Fibroblast of mammary gland (primary cell): ENCODE results near the gene OLR1.
"Not testable (repeated sequence)": the region's sequence is repeated elsewhere in the genome, so short reads cannot be mapped to it uniquely, and the experiment has no call there.

Experiments used
- DNase-seq: peaks from one replicate; pipeline ENCODE4 v3.0.0-alpha.2; 2010; ENCODE audit warnings: low read depth
- H3K4me3 ChIP-seq: 2 replicates; pipeline ENCODE4 v1.5.1; 2011; ENCODE audit warnings: low read depth, mild to moderate bottlenecking, low read length, moderate library complexity; ENCODE audit not compliant: control insufficient read depth
- TF ChIP-seq, protein P1 (sequence below): conservative IDR thresholded peaks from 2 replicates; pipeline ENCODE4 v1.5.1; 2011; ENCODE audit warnings: low read depth, low read length, inconsistent platforms; ENCODE audit not compliant: control insufficient read depth, insufficient read depth

OLR1 gene

DNA sequence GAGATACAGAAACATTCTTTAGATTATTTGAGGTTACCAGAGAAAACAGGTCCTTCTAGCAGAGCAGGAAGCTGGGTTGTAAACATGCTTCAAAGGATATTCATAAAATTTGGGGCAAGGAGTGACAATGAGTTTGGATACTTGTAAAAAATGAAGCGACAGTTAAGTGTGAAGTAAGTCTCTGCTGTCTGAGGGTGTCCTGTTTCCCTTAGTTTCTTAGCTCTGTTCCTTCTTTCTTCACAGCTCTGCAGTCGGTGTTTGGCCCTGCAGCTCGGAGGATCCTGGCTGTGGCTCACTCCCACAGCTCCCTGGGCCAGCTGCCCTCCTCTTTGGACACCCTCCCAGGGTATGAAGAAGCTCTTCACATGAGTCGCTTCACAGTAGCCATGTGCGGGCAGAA, 17.7 kb upstream of the OLR1 start:
- no peak overlapping the region for H3K4me3 ChIP-seq
- DNase-seq = peak; percentile 16
- TF ChIP-seq, protein P1, sequence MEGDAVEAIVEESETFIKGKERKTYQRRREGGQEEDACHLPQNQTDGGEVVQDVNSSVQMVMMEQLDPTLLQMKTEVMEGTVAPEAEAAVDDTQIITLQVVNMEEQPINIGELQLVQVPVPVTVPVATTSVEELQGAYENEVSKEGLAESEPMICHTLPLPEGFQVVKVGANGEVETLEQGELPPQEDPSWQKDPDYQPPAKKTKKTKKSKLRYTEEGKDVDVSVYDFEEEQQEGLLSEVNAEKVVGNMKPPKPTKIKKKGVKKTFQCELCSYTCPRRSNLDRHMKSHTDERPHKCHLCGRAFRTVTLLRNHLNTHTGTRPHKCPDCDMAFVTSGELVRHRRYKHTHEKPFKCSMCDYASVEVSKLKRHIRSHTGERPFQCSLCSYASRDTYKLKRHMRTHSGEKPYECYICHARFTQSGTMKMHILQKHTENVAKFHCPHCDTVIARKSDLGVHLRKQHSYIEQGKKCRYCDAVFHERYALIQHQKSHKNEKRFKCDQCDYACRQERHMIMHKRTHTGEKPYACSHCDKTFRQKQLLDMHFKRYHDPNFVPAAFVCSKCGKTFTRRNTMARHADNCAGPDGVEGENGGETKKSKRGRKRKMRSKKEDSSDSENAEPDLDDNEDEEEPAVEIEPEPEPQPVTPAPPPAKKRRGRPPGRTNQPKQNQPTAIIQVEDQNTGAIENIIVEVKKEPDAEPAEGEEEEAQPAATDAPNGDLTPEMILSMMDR = no peak

DNA sequence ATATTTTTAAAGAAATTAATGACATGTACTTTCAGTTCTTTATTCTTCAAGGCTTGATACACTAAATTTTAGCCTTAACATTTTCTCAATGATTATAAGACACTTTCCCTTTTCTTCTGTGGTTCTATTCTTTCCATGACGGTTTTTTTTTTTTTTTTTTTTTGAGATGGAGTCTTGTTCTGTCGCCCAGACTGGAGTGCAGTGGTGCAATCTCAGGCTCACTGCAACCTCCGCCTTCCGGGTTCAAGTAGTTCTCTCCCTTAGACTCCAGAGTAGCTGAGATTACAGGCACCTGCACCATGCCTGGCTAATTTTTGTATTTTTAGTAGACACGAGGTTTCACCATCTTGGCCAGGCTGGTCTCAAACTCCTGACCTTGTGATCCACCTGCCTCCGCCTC, 15.0 kb upstream of the OLR1 start:
- not testable (repeated sequence) for DNase-seq, H3K4me3 ChIP-seq

DNA sequence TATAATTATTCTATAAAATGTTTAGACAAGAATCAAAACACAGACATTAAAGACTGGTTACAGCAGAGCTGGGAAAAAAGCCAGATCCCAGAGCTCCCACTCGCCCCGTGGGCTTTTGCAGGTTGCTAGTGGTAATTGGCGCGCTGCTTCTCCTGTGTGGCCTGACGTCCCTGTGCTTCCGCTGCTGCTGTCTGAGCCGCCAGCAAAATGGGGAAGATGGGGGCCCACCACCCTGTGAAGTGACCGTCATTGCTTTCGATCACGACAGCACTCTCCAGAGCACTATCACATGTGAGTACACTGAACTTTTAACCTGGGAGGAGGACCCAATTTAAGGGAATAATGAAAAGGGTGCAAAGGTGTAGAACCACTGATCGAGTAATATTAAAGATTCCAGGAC, 14.4 kb upstream of the OLR1 start:
- TF ChIP-seq, protein P1 = no peak
- no peak for DNase-seq
- H3K4me3 ChIP-seq = no peak overlapping the region

DNA sequence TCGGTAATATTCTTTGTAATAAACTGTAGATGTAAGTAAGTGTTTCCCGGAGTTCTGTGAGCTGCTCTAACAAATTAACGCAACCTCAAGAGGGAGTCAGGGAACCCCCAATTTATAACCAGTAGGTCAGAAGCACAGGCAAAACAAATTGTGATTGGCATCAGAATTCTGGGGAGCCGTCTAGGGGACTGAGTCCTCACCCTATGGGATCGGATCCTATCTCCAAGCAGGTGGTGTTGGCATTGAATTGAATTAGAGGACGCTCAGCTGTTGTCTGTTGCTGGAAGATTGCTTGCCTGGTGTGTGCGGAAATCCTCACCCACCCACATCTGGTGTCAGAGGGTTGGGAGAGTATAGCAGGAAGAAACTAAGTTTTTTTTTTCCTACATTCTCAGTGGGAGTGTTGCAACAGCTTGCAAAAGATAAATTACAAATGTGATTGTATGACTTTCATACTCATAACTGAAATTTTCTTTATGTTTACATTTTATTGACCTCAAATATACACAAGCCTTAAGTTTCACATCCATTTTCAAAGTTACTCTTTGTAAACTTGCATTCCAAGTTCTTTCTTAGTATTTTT, 12.4 kb upstream of the OLR1 start:
- peak; percentile 69 for DNase-seq
- TF ChIP-seq, protein P1 = no peak
- H3K4me3 ChIP-seq = no peak overlapping the region

DNA sequence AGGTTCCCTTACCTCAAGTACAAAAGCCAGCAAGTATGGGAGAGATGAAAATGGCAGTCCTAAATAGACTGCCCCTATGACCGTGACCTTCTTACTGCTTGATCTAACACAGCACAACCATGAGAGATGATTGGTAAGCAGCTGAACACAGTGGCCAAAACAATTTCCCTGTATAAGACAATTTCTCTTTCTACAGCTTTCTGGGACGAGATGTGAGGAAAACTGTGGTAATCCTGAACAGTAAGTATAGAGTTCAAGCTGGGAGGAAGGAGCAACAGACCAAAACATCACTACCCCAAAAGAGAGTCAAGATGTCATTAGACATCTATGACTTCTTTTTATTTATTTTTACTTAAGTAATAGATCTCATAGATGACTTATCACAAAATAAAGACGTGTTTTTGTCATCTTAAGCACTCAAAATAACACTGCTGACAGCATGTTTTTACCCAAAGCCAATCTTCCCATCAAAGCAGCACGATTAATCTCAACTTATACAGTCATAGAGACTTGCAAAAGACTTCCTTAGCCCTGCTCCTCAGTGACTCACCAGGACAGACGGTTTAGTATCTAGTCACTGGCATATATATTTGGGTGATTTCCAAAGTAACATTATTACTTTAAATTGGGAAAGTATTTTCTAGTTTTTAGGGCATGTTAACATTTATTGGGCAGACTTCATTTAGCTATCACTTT, 10.6 kb upstream of the OLR1 start:
- no peak overlapping the region for H3K4me3 ChIP-seq
- TF ChIP-seq, protein P1 = no peak
- peak; percentile 94 for DNase-seq

DNA sequence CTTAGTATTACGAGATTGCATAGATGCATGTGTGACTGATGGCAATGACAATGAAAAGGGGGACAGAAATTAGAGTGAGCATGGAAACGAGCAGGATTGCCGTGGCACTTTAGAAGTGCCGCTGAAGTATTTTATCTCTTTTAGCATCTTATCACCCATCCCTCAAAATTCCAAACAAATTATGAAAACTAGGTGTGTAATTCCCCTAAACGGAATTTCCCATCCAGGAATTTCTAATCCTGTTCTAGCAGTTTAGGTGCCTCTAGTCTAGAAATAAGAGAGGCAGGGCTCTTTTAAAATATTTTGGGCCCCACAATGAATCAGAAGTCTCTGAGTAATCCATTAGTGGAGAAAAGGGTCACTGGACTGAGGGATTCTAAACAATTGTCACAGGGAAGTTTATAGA, 7.8 kb upstream of the OLR1 start:
- TF ChIP-seq, protein P1 = no peak
- no peak for DNase-seq
- H3K4me3 ChIP-seq = no peak overlapping the region

DNA sequence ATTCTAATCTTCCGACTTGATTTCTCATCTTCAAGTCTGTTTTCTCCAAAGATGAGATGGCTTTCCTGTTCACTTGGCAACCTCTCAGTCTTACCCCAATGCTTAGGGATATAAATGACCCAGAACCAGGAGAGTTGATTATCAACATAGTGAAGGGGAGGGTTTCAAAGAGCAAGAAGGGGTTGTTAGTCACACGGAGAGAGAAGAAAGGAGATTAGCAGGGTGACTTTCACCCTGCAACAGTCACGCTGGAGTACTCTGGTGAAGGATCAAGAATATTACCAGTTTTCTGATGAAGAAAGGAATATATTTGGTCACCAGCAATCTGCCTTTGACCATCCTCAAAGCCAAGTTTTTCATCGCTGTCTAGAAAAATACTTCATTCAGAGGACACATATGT, 6.9 kb upstream of the OLR1 start, which contains the start of gene TMEM52B:
Gene TMEM52B (plus strand): TSS at position 212 of the 400 bp plus-strand sequence. CDS start 543 bp downstream, outside the sequence.
- no peak for DNase-seq
- H3K4me3 ChIP-seq = no peak within 1 kb of the TSS
- TF ChIP-seq, protein P1 = no peak
